Peyer's patch (tissue), 4 donors: Measurements from ENCODE around the gene GPATCH4. TPM values are rescaled to one million over a fixed set of nuclear protein-coding genes. Genes with fewer than 3 reads are reported as not detected.

Experiments used
- DNase-seq, 3 donors: peaks; one replicate each; pipeline ENCODE4 v3.0.0-alpha.2; 2017 to 2019
- H3K27ac ChIP-seq, 4 donors: fragments of 200-600 bp; sonication (generic); one replicate each; pipeline ENCODE4 v1.5.1; 2016 to 2019
- H3K27me3 ChIP-seq, 2 donors: fragments of 200-600 bp; sonication (generic); one replicate each; pipeline ENCODE4 v1.5.1; 2019
- H3K36me3 ChIP-seq, 3 donors: fragments of 200-600 bp; sonication (generic); one replicate each; pipeline ENCODE4 v1.5.1; 2016 to 2019
- H3K4me1 ChIP-seq, 4 donors: fragments of 200-600 bp; sonication (generic); one replicate each; pipeline ENCODE4 v1.5.1; 2016 to 2019
- H3K4me3 ChIP-seq, 4 donors: fragments of 200-600 bp; sonication (generic); 1 replicate in 3 of 4; 2 replicates in 1 of 4; pipeline ENCODE4 v1.5.1; 2016 to 2019; ENCODE audit warnings: mild to moderate bottlenecking in 1 of 4
- H3K9me3 ChIP-seq, 4 donors: fragments of 200-600 bp; sonication (generic); one replicate each; pipeline ENCODE4 v1.5.1; 2016 to 2019; ENCODE audit warnings: mild to moderate bottlenecking in 1 of 4
- POLR2A ChIP-seq, 2 donors: fragments of 450-650 bp; IDR thresholded peaks; one replicate each; pipeline ENCODE4 v1.5.1; 2017; ENCODE audit warnings: antibody characterized with exemption in 2 of 2, mild to moderate bottlenecking in 2 of 2, moderate library complexity in 2 of 2
- total RNA-seq, 4 donors: library from RNA; depleted of rRNA; stranded (reverse); fragments of >200 nt; gene quantifications; one replicate each; pipeline ENCODE4 v1.1.0, GENCODE V29; 2016
- TF ChIP-seq, protein P1 (sequence below), 6 experiments: fragments of 450-650 bp in 4 of 6; fragments of 200-600 bp in 2 of 6; sonication (generic) in 1 of 6; IDR thresholded peaks; one replicate each; pipeline ENCODE4 v1.5.1; 2017 to 2019; ENCODE audit warnings: antibody characterized with exemption in 6 of 6, mild to moderate bottlenecking in 3 of 6, moderate library complexity in 1 of 6

GPATCH4 gene
- total RNA-seq, 4 donors from 2014 or later = 6.3 to 38.0 (median 11.3) TPM

- H3K27me3 ChIP-seq = no peaks in the 10 kb centered on the region
- H3K4me3 ChIP-seq = no peak overlapping the region
- no peaks in the 10 kb centered on the region for H3K4me1 ChIP-seq
- H3K27ac ChIP-seq = no peak overlapping the region
- H3K9me3 ChIP-seq = no peaks in the 10 kb centered on the region
- peak in 1 of 3 donors; percentile 11 for DNase-seq
- TF ChIP-seq POLR2A (IDR thresholded peaks at IDR 0.05) = no peak
- TF ChIP-seq, protein P1, sequence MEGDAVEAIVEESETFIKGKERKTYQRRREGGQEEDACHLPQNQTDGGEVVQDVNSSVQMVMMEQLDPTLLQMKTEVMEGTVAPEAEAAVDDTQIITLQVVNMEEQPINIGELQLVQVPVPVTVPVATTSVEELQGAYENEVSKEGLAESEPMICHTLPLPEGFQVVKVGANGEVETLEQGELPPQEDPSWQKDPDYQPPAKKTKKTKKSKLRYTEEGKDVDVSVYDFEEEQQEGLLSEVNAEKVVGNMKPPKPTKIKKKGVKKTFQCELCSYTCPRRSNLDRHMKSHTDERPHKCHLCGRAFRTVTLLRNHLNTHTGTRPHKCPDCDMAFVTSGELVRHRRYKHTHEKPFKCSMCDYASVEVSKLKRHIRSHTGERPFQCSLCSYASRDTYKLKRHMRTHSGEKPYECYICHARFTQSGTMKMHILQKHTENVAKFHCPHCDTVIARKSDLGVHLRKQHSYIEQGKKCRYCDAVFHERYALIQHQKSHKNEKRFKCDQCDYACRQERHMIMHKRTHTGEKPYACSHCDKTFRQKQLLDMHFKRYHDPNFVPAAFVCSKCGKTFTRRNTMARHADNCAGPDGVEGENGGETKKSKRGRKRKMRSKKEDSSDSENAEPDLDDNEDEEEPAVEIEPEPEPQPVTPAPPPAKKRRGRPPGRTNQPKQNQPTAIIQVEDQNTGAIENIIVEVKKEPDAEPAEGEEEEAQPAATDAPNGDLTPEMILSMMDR (IDR thresholded peaks at IDR 0.05) = no peak
- no peaks in the 10 kb centered on the region for H3K36me3 ChIP-seq
Measured at GRCh38 chr1:156544592-156545102, 56.6 kb downstream of the GPATCH4 start.

Other genes with a start within 250 kb of the GPATCH4 start
- 1 to 10 TPM in 1 of 4 donors, not detected in 3; 3.1 TPM for gene RHBG, start 232.3 kb downstream of the GPATCH4 start, total RNA-seq
- gene MEF2D, start 100.7 kb downstream of the GPATCH4 start, total RNA-seq = 10 to 100 TPM; 46.8 to 97.4 (median 64.1) TPM
- 10 to 100 TPM in 1 of 4 donors, 1 to 10 TPM in 3; 5.4 to 45.4 (median 8.2) TPM for gene IQGAP3, start 28.9 kb downstream of the GPATCH4 start, total RNA-seq
- gene TTC24, start 21.8 kb downstream of the GPATCH4 start, total RNA-seq = not detected
- 10 to 100 TPM; 38.0 to 96.5 (median 73.1) TPM for gene NAXE, start 9.7 kb downstream of the GPATCH4 start, total RNA-seq
- gene HAPLN2, start 17.9 kb upstream of the GPATCH4 start, total RNA-seq = 1 to 10 TPM in 3 of 4 donors, not detected in 1; 1.9 to 2.2 (median 2.1) TPM
- 1 to 10 TPM in 1 of 4 donors, under 1 TPM in 1, not detected in 2; 0.28 to 1.3 TPM for gene BCAN, start 40.6 kb upstream of the GPATCH4 start, total RNA-seq
- gene NES, start 75.9 kb upstream of the GPATCH4 start, total RNA-seq = 10 to 100 TPM in 1 of 4 donors, 1 to 10 TPM in 3; 2.8 to 25.6 (median 3.1) TPM
- gene CRABP2, start 104.1 kb upstream of the GPATCH4 start, total RNA-seq = 1 to 10 TPM in 2 of 4 donors, not detected in 2; 3.6 to 5.0 TPM
- gene METTL25B, start 127.0 kb upstream of the GPATCH4 start, total RNA-seq = 10 to 100 TPM; 33.8 to 95.2 (median 64.9) TPM
- 10 to 100 TPM; 22.4 to 47.2 (median 27.9) TPM for gene ISG20L2, start 127.3 kb upstream of the GPATCH4 start, total RNA-seq
- gene MRPL24, start 139.6 kb upstream of the GPATCH4 start, total RNA-seq = 10 to 100 TPM; 15.7 to 35.8 (median 22.0) TPM
- 100 to 1,000 TPM; 234 to 309 (median 281) TPM for gene HDGF, start 150.2 kb upstream of the GPATCH4 start, total RNA-seq
- 100 to 1,000 TPM in 1 of 4 donors, 10 to 100 TPM in 3; 43.3 to 114 (median 46.3) TPM for gene PRCC, start 166.1 kb upstream of the GPATCH4 start, total RNA-seq
- 10 to 100 TPM in 1 of 4 donors, 1 to 10 TPM in 2, not detected in 1; 2.7 to 13.5 (median 6.5) TPM for gene SH2D2A, start 215.4 kb upstream of the GPATCH4 start, total RNA-seq